ENCODE results near the gene PFKFB4. TPM values are rescaled to one million over a fixed set of nuclear protein-coding genes. Genes with fewer than 3 reads are reported as not detected.

Gene PFKFB4
- total and polyA plus RNA-seq, 2 experiments from 2014 or later = 8.6 to 22.9 TPM

- TF ChIP-seq ZNF462 (CRISPR knock-in tag; IDR thresholded peaks at IDR 0.05) (no peak), CREB1 (CRISPR knock-in tag; IDR thresholded peaks at IDR 0.05; ENCODE audit: low read depth) (no peak)
Measured at GRCh38 chr3:48572517-48572916, 15.9 kb upstream of the PFKFB4 start (continued).

GRCh38 chr3:48571938-48572337 is 15.3 kb upstream of the PFKFB4 start:
- H3K4me2 ChIP-seq = no peak overlapping the region
- Mint-ChIP-seq H3K36me3 (ENCODE audit: low read depth) (no peaks in the 10 kb centered on the region; the same call in 2 of the 3 replicates), H3K4me1 (no peaks in the 10 kb centered on the region), H3K27ac (no peak overlapping the region), H3K4me3 (no peak overlapping the region), H3K9me3 (no peaks in the 10 kb centered on the region), H3K27me3 (ENCODE audit: insufficient read depth, low read depth, poor library complexity) (peaks cover 6% of the 10 kb centered on the region)
- H3K79me2 ChIP-seq (replicated peaks; ENCODE audit: insufficient read depth) = no peaks in the 10 kb centered on the region
- H2AFZ ChIP-seq = no peak overlapping the region
- H3K27ac ChIP-seq (ENCODE audit: low read depth) = no peak overlapping the region
- H3K36me3 ChIP-seq (ENCODE audit: insufficient read depth) = no peaks in the 10 kb centered on the region
- TF ChIP-seq JUNB (IDR thresholded peaks at IDR 0.05; ENCODE audit: unreplicated experiment) (no peak), CREB1 (CRISPR knock-in tag; IDR thresholded peaks at IDR 0.05; ENCODE audit: low read depth) (no peak), ZNF114 (CRISPR knock-in tag; IDR thresholded peaks at IDR 0.05) (no peak)
- H3K4me1 ChIP-seq (ENCODE audit: insufficient read depth) = no peaks in the 10 kb centered on the region
- no peak for DNase-seq (ENCODE audit: low spot score)
- H3K9me2 ChIP-seq (ENCODE audit: insufficient read depth) = no peaks in the 10 kb centered on the region
- H3F3A ChIP-seq (replicated peaks; ENCODE audit: low read depth) = no peaks in the 10 kb centered on the region
- H3K27me3 ChIP-seq (ENCODE audit: insufficient read depth) = no peaks in the 10 kb centered on the region
- H4K20me1 ChIP-seq (replicated peaks; ENCODE audit: insufficient read depth) = no peaks in the 10 kb centered on the region
- no peak overlapping the region for H3K4me3 ChIP-seq
- no peak for ATAC-seq
